ENCODE measurements around the gene ARHGEF25. TPM values are rescaled to one million over a fixed set of nuclear protein-coding genes. Genes with fewer than 3 reads are reported as not detected.
A peak's percentile ranks its signal among the peaks of the same experiment; 100 is the strongest.

ARHGEF25 gene
- total RNA-seq, 1 donor from 2014 or later: 18.4 TPM

DNA sequence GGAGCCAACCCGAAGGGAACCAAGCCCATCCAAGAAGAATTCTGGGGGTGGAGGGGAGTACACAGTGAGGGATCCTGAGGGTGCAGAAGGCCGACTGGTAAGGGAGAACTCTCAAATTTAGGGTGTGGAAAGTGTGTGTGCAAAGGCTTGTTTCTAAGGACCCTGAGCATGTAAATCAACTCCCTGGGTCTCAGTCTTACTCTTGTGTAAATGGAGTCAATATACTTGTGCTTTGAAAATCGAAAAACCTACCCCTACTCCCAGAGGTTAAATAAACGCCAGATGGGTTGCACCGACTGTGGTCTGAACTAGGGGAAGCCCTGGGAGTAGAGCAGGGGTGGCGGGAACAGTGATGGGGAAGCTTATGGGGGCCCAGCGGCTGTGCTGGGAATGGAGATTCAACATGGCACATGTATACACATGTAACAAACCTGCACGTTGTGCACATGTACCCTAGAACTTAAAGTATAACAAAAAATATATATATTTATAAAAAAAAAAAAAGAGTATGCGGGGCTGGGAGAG, 15.7 kb downstream of the ARHGEF25 start:
- no peaks in the 10 kb centered on the region for H3K36me3 Mint-ChIP-seq (ENCODE audit: insufficient read depth)
- peaks cover 93% of the 10 kb centered on the region for H3K27me3 Mint-ChIP-seq
- TF ChIP-seq, protein P1, sequence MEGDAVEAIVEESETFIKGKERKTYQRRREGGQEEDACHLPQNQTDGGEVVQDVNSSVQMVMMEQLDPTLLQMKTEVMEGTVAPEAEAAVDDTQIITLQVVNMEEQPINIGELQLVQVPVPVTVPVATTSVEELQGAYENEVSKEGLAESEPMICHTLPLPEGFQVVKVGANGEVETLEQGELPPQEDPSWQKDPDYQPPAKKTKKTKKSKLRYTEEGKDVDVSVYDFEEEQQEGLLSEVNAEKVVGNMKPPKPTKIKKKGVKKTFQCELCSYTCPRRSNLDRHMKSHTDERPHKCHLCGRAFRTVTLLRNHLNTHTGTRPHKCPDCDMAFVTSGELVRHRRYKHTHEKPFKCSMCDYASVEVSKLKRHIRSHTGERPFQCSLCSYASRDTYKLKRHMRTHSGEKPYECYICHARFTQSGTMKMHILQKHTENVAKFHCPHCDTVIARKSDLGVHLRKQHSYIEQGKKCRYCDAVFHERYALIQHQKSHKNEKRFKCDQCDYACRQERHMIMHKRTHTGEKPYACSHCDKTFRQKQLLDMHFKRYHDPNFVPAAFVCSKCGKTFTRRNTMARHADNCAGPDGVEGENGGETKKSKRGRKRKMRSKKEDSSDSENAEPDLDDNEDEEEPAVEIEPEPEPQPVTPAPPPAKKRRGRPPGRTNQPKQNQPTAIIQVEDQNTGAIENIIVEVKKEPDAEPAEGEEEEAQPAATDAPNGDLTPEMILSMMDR (IDR thresholded peaks at IDR 0.05; ENCODE audit: unreplicated experiment): no peak
- no peak overlapping the region for H3K4me3 Mint-ChIP-seq (ENCODE audit: low read depth)
- H3K4me1 Mint-ChIP-seq (ENCODE audit: low read depth): peaks cover 2% of the 10 kb centered on the region
- H3K9me3 Mint-ChIP-seq (ENCODE audit: low read depth): no peaks in the 10 kb centered on the region
- peak; percentile 4 for DNase-seq (ENCODE audit: low spot score, unreplicated experiment)
- no peak overlapping the region for H3K27ac Mint-ChIP-seq

DNA sequence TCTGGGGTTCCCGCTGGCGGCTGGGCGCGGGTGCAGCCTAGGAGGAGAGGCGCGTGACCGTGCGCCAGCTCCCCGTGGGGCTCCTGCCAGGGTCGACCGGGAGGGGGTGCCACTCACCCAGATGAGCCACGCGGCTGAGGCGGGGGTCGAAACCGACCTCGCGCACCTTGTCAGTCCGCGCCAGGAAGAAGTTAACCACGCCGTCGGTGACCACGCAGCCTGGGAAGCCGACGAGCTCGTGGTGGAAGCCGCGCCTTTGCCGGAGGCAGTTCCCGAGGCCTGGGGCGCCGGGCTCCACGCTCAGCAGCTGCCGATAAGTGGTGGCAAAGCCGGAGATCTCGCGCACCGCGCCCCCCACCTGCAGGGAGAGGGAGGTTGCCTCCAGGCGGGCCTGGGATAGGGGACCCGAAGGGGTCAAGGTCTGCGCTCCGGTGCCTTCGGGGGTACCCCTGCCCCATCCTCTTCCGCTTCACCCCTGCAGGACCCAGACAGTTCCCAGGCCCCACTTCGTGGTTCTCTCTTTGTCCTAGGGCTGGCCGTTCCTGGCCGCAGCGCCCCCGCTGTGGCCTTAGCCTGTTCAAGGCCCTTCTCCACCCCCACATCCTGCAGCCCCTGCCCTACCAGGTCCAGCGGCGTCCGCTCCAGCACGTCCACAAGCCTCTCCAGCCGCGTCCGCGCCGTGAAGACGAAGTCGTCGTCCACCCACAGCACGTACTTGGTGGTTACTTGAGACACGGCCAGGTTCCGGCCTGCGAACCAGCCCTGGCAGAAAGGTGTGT, 16.5 kb downstream of the ARHGEF25 start:
- no peaks in the 10 kb centered on the region for H3K4me1 Mint-ChIP-seq (ENCODE audit: low read depth)

DNA sequence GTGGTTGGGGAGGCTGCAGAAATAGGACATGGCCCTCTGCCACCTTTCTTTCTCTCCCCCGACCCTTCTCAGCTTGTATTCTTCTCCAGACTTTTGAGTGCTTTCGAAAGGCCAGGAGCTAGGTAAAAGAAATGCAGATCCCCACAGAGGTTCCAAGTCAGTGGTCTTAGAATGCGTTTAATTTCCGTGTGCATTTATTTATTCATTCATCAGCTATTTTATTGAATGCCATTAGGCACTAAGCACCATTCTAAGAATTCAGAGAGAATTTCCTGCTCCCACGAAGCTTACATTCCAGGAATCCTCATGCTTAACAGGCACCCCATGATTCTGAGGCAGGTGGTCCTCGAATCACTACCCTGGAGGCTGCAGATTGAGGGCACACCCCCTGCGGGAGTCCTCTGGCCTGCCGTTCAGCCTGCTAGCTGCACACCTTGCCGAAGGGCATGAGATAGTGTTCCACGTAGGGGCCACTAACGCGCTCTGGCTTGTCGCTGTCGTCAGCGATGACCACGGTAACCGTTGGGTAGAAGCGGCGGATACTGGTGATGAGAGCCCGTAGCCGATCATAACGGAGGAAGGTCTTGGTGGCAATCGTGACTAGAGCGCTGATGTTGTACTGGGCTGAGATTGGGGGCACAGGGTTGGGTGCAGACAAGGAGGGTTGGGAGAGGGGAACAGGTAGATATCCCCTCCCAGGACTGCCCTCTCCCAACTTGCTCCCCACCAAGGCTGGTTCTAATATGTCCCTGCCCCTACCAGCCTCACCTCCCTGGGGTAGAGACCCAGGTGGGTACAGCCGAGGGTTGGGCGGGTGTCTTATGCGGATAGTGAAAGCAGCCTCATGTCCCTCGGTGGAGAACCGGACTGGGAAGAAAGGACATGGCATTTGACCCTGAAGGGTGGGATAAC, 17.3 kb downstream of the ARHGEF25 start:
- no peaks in the 10 kb centered on the region for H3K9me3 Mint-ChIP-seq (ENCODE audit: low read depth)
- no peaks in the 10 kb centered on the region for H3K4me1 Mint-ChIP-seq (ENCODE audit: low read depth)
- peaks cover 86% of the 10 kb centered on the region for H3K27me3 Mint-ChIP-seq
- TF ChIP-seq, protein P1 (IDR thresholded peaks at IDR 0.05; ENCODE audit: unreplicated experiment): no peak
- peak; percentile 7 for DNase-seq (ENCODE audit: low spot score, unreplicated experiment)
- no peaks in the 10 kb centered on the region for H3K36me3 Mint-ChIP-seq (ENCODE audit: insufficient read depth)
- no peak overlapping the region for H3K4me3 Mint-ChIP-seq (ENCODE audit: low read depth)
- H3K27ac Mint-ChIP-seq: no peak overlapping the region

More for the DNA sequence above, 16.5 kb downstream of the ARHGEF25 start:
- Mint-ChIP-seq H3K27ac (no peak overlapping the region), H3K27me3 (peaks cover 90% of the 10 kb centered on the region), H3K9me3 (ENCODE audit: low read depth) (no peaks in the 10 kb centered on the region), H3K36me3 (ENCODE audit: insufficient read depth) (no peaks in the 10 kb centered on the region), H3K4me3 (ENCODE audit: low read depth) (no peak overlapping the region)
- DNase-seq (ENCODE audit: low spot score, unreplicated experiment): peak; percentile 11
- TF ChIP-seq, protein P1 (IDR thresholded peaks at IDR 0.05; ENCODE audit: unreplicated experiment): no peak

DNA sequence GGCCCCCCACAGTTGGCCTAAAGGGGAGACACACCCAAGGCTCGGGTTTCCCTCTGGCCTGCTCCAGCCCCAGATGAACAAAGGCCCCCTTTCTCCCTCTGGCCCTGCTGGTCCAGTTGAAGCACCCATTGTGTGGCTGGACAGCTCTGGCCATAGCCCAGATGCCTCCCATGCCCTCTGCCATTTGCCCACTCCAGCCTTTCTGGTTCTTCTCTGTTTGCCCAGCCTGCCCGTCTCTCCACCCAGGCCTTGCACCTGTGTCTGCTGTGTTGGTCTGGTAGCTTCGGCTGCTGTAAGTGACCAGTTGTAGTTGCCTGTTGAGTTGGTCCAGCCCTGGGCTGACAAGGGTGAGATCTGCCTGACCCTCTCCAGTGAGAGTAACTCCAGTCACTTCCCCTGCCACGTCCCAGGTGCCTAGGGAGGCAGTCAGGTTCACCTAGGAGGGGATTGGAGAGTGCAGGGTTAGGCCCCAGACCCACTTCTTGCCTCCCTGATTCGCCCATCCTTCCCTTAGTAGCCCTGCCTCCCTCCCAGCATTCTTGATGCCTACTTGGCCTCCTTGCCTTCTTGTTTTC, 18.7 kb downstream of the ARHGEF25 start:
- Mint-ChIP-seq H3K4me3 (ENCODE audit: low read depth) (no peak overlapping the region), H3K27ac (no peak overlapping the region), H3K36me3 (ENCODE audit: insufficient read depth) (no peaks in the 10 kb centered on the region), H3K9me3 (ENCODE audit: low read depth) (no peaks in the 10 kb centered on the region), H3K27me3 (peaks cover 82% of the 10 kb centered on the region), H3K4me1 (ENCODE audit: low read depth) (no peaks in the 10 kb centered on the region)
- TF ChIP-seq, protein P1 (IDR thresholded peaks at IDR 0.05; ENCODE audit: unreplicated experiment): no peak
- no peak for DNase-seq (ENCODE audit: low spot score, unreplicated experiment)

All from progenitor cell of endocrine pancreas (in vitro differentiated cells).